Measurements from ENCODE around the gene POC1B.

- TF ChIP-seq POLR2AphosphoS5 (IDR thresholded peaks at IDR 0.05; ENCODE audit: low read depth, low read length) = no peak
- TF ChIP-seq SPI1 (IDR thresholded peaks at IDR 0.05; ENCODE audit: low read depth, low read length) = peak; percentile 39; the same call in 1 of the 2 replicates
- no peak for TF ChIP-seq POLR2A (IDR thresholded peaks at IDR 0.05; ENCODE audit: low read depth, low read length)
- TF ChIP-seq TAF1 (IDR thresholded peaks at IDR 0.05; ENCODE audit: low read depth, low read length) = no peak
Measured at GRCh38 chr12:89514751-89515150, 11.1 kb downstream of the POC1B start.
